A549 (cell line): ENCODE data around the gene ZNF407. TPM values are rescaled to one million over a fixed set of nuclear protein-coding genes. Genes with fewer than 3 reads are reported as not detected.

Source experiments
- ATAC-seq, 2 experiments: fragments of 200-7000 bp in 1 of 2; fragments of >200 bp in 1 of 2; cut with Nextera tagmentation in 1 of 2; cut with Tn5 transposase in 1 of 2; 3 replicates each; pipeline versions ENCODE4 v1.8.0 to v1.9.1; 2018 to 2020; ENCODE audit warnings: mild to moderate bottlenecking in 1 of 2, moderate library complexity in 1 of 2
- CTCF ChIA-PET: fragments of 300-600 bp; sonication (Branson Sonifier 250); formaldehyde crosslinking; extraction: SDS; loops from one replicate; lab custom pipeline; 2021; ENCODE audit warnings: antibody characterized with exemption, inconsistent platforms; lab: Yijun Ruan, JAX
- POLR2A ChIA-PET: fragments of 350-600 bp; formaldehyde crosslinking; extraction: SDS; loops from one replicate; lab custom pipeline; 2021; ENCODE audit warnings: antibody characterized with exemption, inconsistent platforms; lab: Yijun Ruan, JAX
- DNase-seq, 2 experiments: peaks; one replicate each; pipeline versions ENCODE4 v3.0.0 to v3.0.0-alpha.2; 2011 to 2016; ENCODE audit warnings: low read depth in 1 of 2, low spot score in 1 of 2
- FAIRE-seq: peaks from 2 replicates; lab custom pipeline; 2011; peaks lifted over from hg19 to GRCh38; lab: Jason Lieb, UNC
- H3K27ac ChIP-seq, 2 experiments: fragments of >200 bp; sonication (Bioruptor Twin); formaldehyde crosslinking; 3 replicates each; pipeline ENCODE4 v1.5.1; 2016 to 2017
- H3K4me1 ChIP-seq: fragments of >200 bp; sonication (Bioruptor Twin); formaldehyde crosslinking; 3 replicates; pipeline ENCODE4 v1.6.1; 2016
- H3K4me2 ChIP-seq: fragments of >200 bp; sonication (Bioruptor Twin); formaldehyde crosslinking; 3 replicates; pipeline ENCODE4 v1.6.1; 2016
- H3K4me3 ChIP-seq: fragments of >200 bp; sonication (Bioruptor Twin); formaldehyde crosslinking; 3 replicates; pipeline ENCODE4 v1.5.1; 2016
- H3K9me3 ChIP-seq: fragments of >200 bp; sonication (Bioruptor Twin); formaldehyde crosslinking; 3 replicates; pipeline ENCODE4 v1.6.1; 2016
- BHLHE40 ChIP-seq: IDR thresholded peaks from 2 replicates; pipeline ENCODE4 v1.6.1; 2012; ENCODE audit warnings: low read depth, low read length, inconsistent platforms
- CBX2 ChIP-seq: fragments of 200-600 bp; sonication (generic); IDR thresholded peaks from 2 replicates; pipeline ENCODE4 v1.6.1; 2016; ENCODE audit warnings: low read depth, mild to moderate bottlenecking, borderline replicate concordance
- CBX8 ChIP-seq: fragments of 200-600 bp; sonication (generic); IDR thresholded peaks from 2 replicates; pipeline ENCODE4 v1.6.1; 2016
- CHD2 ChIP-seq: fragments of 150-350 bp; IDR thresholded peaks from 2 replicates; pipeline ENCODE4 v1.6.1; 2014; ENCODE audit warnings: low read length; ENCODE audit not compliant: partially characterized antibody
- E2F6 ChIP-seq: IDR thresholded peaks from 2 replicates; pipeline ENCODE4 v1.6.1; 2012; ENCODE audit warnings: low read depth, borderline replicate concordance
- EHMT2 ChIP-seq: fragments of 200-600 bp; sonication (generic); IDR thresholded peaks from 2 replicates; pipeline ENCODE4 v1.6.1; 2016; ENCODE audit warnings: antibody characterized with exemption, low read depth, mild to moderate bottlenecking, moderate library complexity
- ELK1 ChIP-seq: fragments of 150-350 bp; IDR thresholded peaks from 2 replicates; pipeline ENCODE4 v1.6.1; 2014; ENCODE audit warnings: low read depth, mild to moderate bottlenecking, low read length
- ESRRA ChIP-seq: fragments of 150-350 bp; IDR thresholded peaks from 2 replicates; pipeline ENCODE4 v1.6.1; 2014; ENCODE audit warnings: mild to moderate bottlenecking, low read length, borderline replicate concordance
- FOSB ChIP-seq: fragments of 250-450 bp; sonication (Bioruptor Pico); IDR thresholded peaks from 2 replicates; pipeline ENCODE4 v1.5.0; 2020; ENCODE audit warnings: mild to moderate bottlenecking, moderate library complexity
- FOSL2 ChIP-seq, 2 experiments: fragments of 450-650 bp in 1 of 2; fragments of >200 bp in 1 of 2; sonication (Bioruptor Twin) in 1 of 2; formaldehyde crosslinking; IDR thresholded peaks; 2 replicates each; pipeline versions ENCODE4 v1.5.0 to v1.6.1; 2016 to 2020; ENCODE audit warnings: mild to moderate bottlenecking in 1 of 2, moderate library complexity in 1 of 2
- FOXS1 ChIP-seq: fragments of 250-450 bp; sonication (Bioruptor Pico); IDR thresholded peaks from 2 replicates; pipeline ENCODE4 v1.5.0; 2020; ENCODE audit warnings: mild to moderate bottlenecking, moderate library complexity
- HES2 ChIP-seq: fragments of >200 bp; sonication (Bioruptor Twin); formaldehyde crosslinking; IDR thresholded peaks from 2 replicates; pipeline ENCODE4 v1.6.1; 2016
- HEYL ChIP-seq: fragments of 250-450 bp; sonication (Bioruptor Pico); IDR thresholded peaks from 2 replicates; pipeline ENCODE4 v1.8.0; 2021; ENCODE audit warnings: mild to moderate bottlenecking, moderate library complexity
- HMGXB4 ChIP-seq: fragments of 250-450 bp; sonication (Bioruptor Pico); IDR thresholded peaks from 2 replicates; pipeline ENCODE4 v1.5.0; 2021; ENCODE audit warnings: mild to moderate bottlenecking, moderate library complexity, borderline replicate concordance
- KDM1A ChIP-seq: fragments of 200-600 bp; sonication (generic); IDR thresholded peaks from 2 replicates; pipeline ENCODE4 v1.6.1; 2016; ENCODE audit warnings: low read depth, mild to moderate bottlenecking
- KDM5A ChIP-seq: fragments of 200-600 bp; sonication (generic); IDR thresholded peaks from 2 replicates; pipeline ENCODE4 v1.6.1; 2016; ENCODE audit warnings: antibody characterized with exemption, mild to moderate bottlenecking
- PBX3 ChIP-seq: IDR thresholded peaks from 2 replicates; pipeline ENCODE4 v1.6.1; 2012
- PHF8 ChIP-seq: fragments of 200-600 bp; sonication (generic); IDR thresholded peaks from 2 replicates; pipeline ENCODE4 v1.6.1; 2016; ENCODE audit warnings: low read depth, mild to moderate bottlenecking, antibody characterized with exemption, moderate library complexity, borderline replicate concordance
- SMC3 ChIP-seq: fragments of >200 bp; sonication (Bioruptor Twin); formaldehyde crosslinking; IDR thresholded peaks from 3 replicates; pipeline ENCODE4 v1.6.1; 2018; ENCODE audit warnings: inconsistent platforms
- SREBF2 ChIP-seq: fragments of 450-650 bp; IDR thresholded peaks from 2 replicates; pipeline ENCODE4 v1.6.1; 2014; ENCODE audit warnings: mild to moderate bottlenecking, moderate library complexity
- ZFP36 ChIP-seq: fragments of 450-650 bp; IDR thresholded peaks from 2 replicates; pipeline ENCODE4 v1.6.1; 2014; ENCODE audit warnings: borderline replicate concordance; ENCODE audit not compliant: partially characterized antibody
- ZSCAN20 ChIP-seq: fragments of 250-450 bp; sonication (Bioruptor Pico); IDR thresholded peaks from 2 replicates; pipeline ENCODE4 v1.8.0; 2022; ENCODE audit warnings: mild to moderate bottlenecking, moderate library complexity
- WGBS: methylation state at CpG from one replicate; pipeline ENCODE4 v1.1.6; 2017; ENCODE audit errors: missing lambda C conversion rate; 5-methylcytosine and 5-hydroxymethylcytosine counted together
- polyA plus RNA-seq, 4 experiments: library from polyadenylated mRNA; depleted of rRNA in 3 of 4; stranded (reverse); fragments of >200 nt; fragmentation: RNase III in 1 of 4; extraction: RNeasy Plus Mini Kit Qiagen cat#74134 plus additional on column Dnase treatment in 1 of 4; gene quantifications; 2 replicates in 3 of 4; 3 replicates in 1 of 4; pipeline ENCODE4 v1.2.3, GENCODE V29; 2011 to 2017

The ZNF407 gene
- polyA plus RNA-seq, 2 of the 4 experiments (the other 2 are of a cell fraction), result 2.5 to 3.0 TPM

GRCh38 chr18:74797577-74798151 lies 200.0 kb downstream of the ZNF407 start (continued):
- TF ChIP-seq KDM1A (no peak), HMGXB4 (CRISPR knock-in tag) (no peak), CBX2 (no peak), CBX8 (no peak), SMC3 (no peak), CHD2 (no peak), FOSB (no peak), PHF8 (no peak), HES2 (no peak)

- ATAC-seq (no peak), DNase-seq (no peak), FAIRE-seq (no peak)
- Histone ChIP-seq H3K4me2 (no peak overlapping the region), H3K4me3 (no peak overlapping the region), H3K9me3 (no peaks in the 10 kb centered on the region), H3K27ac (no peak overlapping the region), H3K4me1 (peaks cover 10% of the 10 kb centered on the region)
- CTCF ChIA-PET, result no interaction called here
- TF ChIP-seq KDM1A (no peak), ZFP36 (no peak), E2F6 (no peak), SREBF2 (no peak), KDM5A (no peak), HEYL (CRISPR knock-in tag) (no peak), ESRRA (no peak), PBX3 (no peak), ZSCAN20 (CRISPR knock-in tag) (no peak), BHLHE40 (no peak), ELK1 (no peak), FOSL2 (IDR thresholded peaks at IDR 0.05) (no peak), FOSL2 (CRISPR knock-in tag; IDR thresholded peaks at IDR 0.05) (no peak), HES2 (no peak), FOXS1 (CRISPR knock-in tag) (no peak), SMC3 (no peak), EHMT2 (no peak), PHF8 (no peak)
- WGBS, result 93% methylated on average over 2 of the region's 2 CpGs
- POLR2A ChIA-PET, result no interaction called here
These were observed 201.9 kb downstream of the ZNF407 start for GRCh38 chr18:74799542-74799941.
